Omental fat pad (tissue), 4 donors: ENCODE measurements around the gene CYLD. TPM values are rescaled to one million over a fixed set of nuclear protein-coding genes. Genes with fewer than 3 reads are reported as not detected.

Source experiments
- ATAC-seq: fragments of 150-250 bp; one replicate; pipeline ENCODE4 v1.9.1; 2016; ENCODE audit warnings: mild to moderate bottlenecking, moderate library complexity; ENCODE audit not compliant: low FRiP score
- DNase-seq: peaks from one replicate; pipeline ENCODE4 v3.0.0-alpha.2; 2019; ENCODE audit warnings: low spot score
- CTCF ChIP-seq, 3 donors: fragments of 450-650 bp; IDR thresholded peaks; one replicate each; pipeline ENCODE4 v1.5.1; 2016 to 2017; ENCODE audit warnings: antibody characterized with exemption in 3 of 3, mild to moderate bottlenecking in 3 of 3, moderate library complexity in 2 of 3
- total RNA-seq, 4 donors: library from RNA; depleted of rRNA; stranded (reverse); fragments of >200 nt; gene quantifications; one replicate each; pipeline ENCODE4 v1.1.0, GENCODE V29; 2016

The CYLD gene
- total RNA-seq, 4 donors from 2014 or later = 20.5 to 51.1 (median 36.6) TPM

GRCh38 chr16:50814052-50814451 is 72.2 kb downstream of the CYLD start:
- DNase-seq = no peak
- ATAC-seq = no peak

GRCh38 chr16:50814541-50814940 is 72.7 kb downstream of the CYLD start:
- TF ChIP-seq CTCF (IDR thresholded peaks at IDR 0.05) = no peak
- ATAC-seq (no peak), DNase-seq (no peak)

More at GRCh38 chr16:50814052-50814451, 72.2 kb downstream of the CYLD start:
- no peak for TF ChIP-seq CTCF (IDR thresholded peaks at IDR 0.05)

DNA sequence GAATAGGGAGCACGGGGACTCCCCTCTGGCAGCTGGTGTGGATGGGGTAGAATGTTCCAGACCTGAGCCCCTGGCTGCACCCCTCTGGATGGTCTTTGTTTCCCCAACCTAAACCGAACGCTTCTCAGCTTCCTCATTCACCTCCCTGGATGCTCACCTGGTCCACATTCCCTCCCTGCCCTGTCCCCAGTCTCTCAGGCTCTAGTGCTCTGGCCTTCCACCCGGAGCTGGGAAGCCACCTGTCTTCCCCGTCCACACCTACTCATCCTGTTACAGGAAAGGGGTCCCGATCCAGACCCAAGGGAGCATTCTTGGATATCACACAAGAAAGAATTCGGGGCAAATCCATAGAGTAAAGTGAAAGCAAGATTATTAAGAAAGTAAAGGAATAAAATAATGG is 73.5 kb downstream of the CYLD start:
- DNase-seq = no peak
- ATAC-seq = no peak
- TF ChIP-seq CTCF (IDR thresholded peaks at IDR 0.05) = no peak

GRCh38 chr16:50816901-50817555 is 75.1 kb downstream of the CYLD start:
- no peak for TF ChIP-seq CTCF (IDR thresholded peaks at IDR 0.05)
- ATAC-seq (no peak), DNase-seq (no peak)

- no peak for DNase-seq
- no peak for TF ChIP-seq CTCF (IDR thresholded peaks at IDR 0.05)
- ATAC-seq = no peak
Measured at GRCh38 chr16:50818380-50818779, 76.5 kb downstream of the CYLD start.

GRCh38 chr16:50819706-50820105 is 77.8 kb downstream of the CYLD start:
- DNase-seq (no peak), ATAC-seq (no peak)
- TF ChIP-seq CTCF (IDR thresholded peaks at IDR 0.05) = no peak

GRCh38 chr16:50820225-50820624 is 78.3 kb downstream of the CYLD start:
- ATAC-seq (no peak), DNase-seq (no peak)
- no peak for TF ChIP-seq CTCF (IDR thresholded peaks at IDR 0.05)
